NCI-H345 treated with DMSO at 0.1 percent for 48 hours (cell line): ENCODE measurements around the gene HYKK.
"Not testable (repeated sequence)": the region's sequence is repeated elsewhere in the genome, so short reads cannot be mapped to it uniquely, and the experiment has no call there.

Experiments used
- DNase-seq: peaks from one replicate; lab custom pipeline; 2025; ENCODE audit not compliant: unreplicated experiment; lab: John Stamatoyannopoulos, UW

The HYKK gene

GRCh38 chr15:78540141-78540870 lies 32.9 kb downstream of the HYKK start, which contains the start of gene PSMA4:
TSS of gene PSMA4 (plus strand) at chr15:78540444. CDS start at chr15:78541928, 1,484 bp downstream.
- peak; percentile 53 for DNase-seq

DNA sequence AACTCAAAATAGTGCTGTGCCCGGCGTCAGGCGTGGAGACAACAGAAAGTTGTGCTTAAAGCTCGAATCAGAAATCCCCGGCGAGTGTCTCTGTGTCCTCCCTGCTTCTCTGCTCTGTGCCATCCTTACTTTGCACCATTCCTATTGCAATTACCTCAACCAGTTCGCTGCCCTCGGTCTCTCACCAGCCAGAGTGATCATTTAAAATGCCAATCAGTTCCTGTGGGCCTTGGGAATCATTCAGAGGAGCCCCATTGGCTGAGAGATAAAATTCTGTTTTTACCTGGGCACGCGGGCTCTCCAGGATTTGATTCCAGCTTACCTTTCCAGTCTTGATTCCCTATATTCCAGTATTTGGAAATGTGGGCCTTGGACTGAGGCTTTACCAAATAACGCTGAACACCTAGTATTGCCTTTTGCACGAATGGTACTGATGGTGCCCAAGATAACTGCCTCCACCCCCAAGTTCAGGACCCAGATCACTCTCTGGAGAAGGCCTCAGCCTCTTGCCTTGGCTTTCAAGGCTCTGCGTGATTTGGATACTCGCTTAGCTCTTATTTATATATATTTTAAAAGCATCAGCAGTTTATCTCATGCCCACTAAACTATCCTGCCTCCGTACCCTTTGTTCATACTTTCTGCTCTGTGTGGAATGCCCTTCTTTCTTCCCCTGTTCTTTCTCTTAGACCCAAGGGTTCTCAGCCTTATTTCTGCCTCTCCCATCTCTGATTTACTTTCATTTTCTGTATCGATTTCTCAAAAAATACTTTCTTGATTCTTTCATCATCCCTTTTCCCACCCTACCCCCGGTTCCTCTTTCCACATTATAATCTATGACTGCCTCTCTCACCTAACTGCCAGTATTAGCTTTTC lies 33.7 kb downstream of the HYKK start:
- no peak for DNase-seq

- no peak for DNase-seq
Measured at GRCh38 chr15:78541744-78542034, 34.3 kb downstream of the HYKK start.

- DNase-seq, result no peak
Measured at GRCh38 chr15:78542647-78543046, 35.3 kb downstream of the HYKK start.

DNA sequence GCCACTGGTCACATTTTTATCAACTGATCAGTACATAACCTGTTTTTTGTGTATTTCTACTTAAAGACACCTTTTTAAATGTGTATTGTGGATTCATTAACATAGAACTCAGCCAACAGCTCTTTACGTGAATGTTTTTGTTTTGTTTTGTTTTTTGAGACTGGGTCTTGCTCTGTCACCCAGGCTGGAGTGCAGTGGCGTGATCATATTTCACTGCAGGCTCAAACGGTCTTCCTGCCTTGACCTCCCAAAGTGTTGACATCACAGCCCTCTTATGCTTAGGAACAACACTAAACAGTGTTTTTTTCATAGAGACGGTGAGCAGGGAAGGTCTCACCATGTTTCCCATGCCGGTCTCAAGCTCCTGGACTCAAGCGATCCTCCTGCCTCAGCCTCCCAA lies 42.8 kb downstream of the HYKK start:
- DNase-seq, result no peak

DNA sequence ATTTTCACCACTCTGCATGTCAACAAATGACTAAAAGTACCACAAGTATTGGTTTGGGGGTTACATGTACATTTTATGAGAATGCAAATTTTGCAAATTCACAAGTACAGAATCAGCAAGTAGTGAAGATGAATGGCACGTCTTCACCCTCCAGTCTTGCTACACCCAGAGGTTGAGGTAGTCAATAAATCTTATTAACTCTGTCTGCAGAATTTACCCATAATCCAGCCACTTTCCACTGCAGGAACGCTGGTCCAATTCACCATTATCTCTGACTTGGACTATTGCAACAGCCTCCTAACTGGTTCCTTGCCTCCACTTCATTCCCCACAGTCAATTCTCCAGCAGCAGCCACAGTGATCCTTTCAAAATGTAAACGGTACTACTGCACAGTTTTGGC lies 43.4 kb downstream of the HYKK start:
- no peak for DNase-seq

- DNase-seq, result no peak
Measured at GRCh38 chr15:78551902-78552301, 44.5 kb downstream of the HYKK start.

- no peak for DNase-seq
Measured at GRCh38 chr15:78552597-78552996, 45.2 kb downstream of the HYKK start.

DNA sequence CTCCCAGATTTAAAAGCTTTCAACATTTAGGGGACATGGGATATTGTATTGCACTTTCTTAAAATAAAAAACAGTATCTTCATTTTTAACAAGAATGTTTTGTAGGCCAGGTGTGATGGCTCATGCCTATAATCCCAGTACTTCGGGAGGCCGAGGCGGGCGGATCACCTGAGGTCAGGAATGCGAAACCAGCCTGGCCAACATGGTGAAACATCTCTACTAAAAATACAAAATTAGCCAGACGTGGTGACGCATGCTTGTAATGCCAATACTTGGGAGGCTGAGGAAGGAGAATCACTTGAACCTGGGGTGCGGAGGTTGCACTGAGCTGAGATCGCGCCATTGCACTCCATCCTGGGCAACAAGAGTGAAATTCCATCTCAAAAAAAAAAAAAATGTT lies 52.8 kb downstream of the HYKK start:
- not testable (repeated sequence) for DNase-seq

DNA sequence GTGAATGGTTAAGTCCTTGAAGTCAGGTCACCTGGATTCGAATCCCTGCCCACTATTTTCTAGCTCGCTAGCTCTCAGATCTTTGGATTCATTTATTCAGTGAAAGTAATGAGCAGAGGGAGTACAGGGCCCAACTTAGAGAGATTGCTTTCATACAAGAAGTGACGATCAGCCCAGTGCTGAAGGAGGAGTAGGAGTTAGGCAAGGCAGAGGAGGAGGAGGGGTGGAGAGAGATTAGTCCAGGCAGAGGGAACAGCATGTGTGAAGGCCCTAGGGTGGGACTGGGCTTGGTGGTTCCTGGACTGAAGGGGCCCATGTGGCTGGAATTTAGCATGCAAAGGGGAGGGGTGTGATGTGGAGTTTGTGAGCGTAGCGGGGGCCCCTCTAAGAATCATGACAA lies 54.1 kb downstream of the HYKK start:
- DNase-seq, result no peak

DNA sequence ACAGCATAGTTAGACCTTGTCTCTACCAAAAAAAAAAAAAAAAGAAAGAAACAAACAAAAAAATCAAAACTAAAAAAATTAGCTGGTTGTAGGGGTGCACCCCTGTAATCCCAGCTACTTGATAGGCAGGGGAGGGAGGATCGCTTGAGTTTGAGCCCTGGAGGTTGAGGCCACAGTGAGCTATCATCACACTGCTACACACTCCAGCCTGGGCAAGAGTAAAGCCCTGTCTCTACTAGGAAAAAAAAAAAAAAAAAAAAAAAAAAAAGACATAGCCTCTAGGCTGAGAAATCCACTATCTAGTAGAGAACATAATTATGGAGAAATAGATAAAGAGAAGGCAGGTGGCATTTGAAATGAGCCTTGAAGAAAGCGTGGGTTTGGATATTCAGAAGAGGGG lies 55.7 kb downstream of the HYKK start:
- no peak for DNase-seq

GRCh38 chr15:78564743-78565096 lies 57.3 kb downstream of the HYKK start:
- DNase-seq, result no peak

GRCh38 chr15:78565097-78565950 lies 57.9 kb downstream of the HYKK start, which contains the start of gene CHRNA5:
TSS of gene CHRNA5 (plus strand) at chr15:78565520. CDS start at chr15:78565720, 200 bp downstream.
- DNase-seq, result peak; percentile 82

GRCh38 chr15:78565951-78566774 lies 58.8 kb downstream of the HYKK start:
- DNase-seq, result no peak

- no peak for DNase-seq
Measured at GRCh38 chr15:78567531-78567930, 60.2 kb downstream of the HYKK start.

DNA sequence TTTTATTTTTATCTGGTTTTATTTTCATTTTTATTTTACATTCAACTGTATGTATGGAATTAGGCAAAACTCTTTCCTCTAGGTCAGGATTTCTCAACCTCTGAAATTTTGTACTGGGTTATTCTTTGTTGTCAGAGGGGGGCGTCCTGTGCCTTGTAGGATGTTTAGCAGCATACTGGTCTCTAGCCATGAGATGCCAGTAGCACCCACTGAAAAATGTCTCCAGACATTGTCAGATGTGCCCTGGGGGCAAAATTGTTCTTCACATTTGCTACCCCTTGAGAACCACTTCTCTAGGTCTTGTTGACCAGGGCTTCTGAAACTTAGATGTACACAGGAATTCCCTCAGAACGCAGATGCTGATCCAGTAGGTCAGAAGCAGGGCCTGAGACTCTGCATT lies 63.3 kb downstream of the HYKK start:
- DNase-seq, result no peak

- DNase-seq, result no peak
Measured at GRCh38 chr15:78571382-78571781, 64.0 kb downstream of the HYKK start.

DNA sequence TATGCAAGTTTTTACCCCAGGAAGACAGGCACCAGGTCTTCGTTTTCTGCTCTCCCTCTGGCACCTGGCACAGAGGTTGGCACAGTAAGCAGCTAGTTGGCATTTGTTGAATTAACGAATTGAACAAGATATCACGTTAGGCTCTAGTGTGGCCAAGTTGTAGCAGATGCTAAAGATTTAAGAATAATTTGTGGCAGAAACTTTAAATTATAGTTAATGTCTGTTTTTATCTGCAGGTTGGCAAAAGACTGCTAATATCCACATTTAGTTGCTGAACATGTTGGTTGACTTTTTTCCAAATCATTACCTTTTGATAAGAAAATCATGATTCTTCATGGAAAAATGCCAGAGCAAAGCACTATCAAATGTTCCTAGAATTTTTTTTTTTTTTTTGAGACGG lies 66.0 kb downstream of the HYKK start:
- DNase-seq, result no peak

GRCh38 chr15:78574944-78575343 lies 67.6 kb downstream of the HYKK start:
- no peak for DNase-seq
